Karpas-422 (cell line): ENCODE results near the gene BANP. TPM values are rescaled to one million over a fixed set of nuclear protein-coding genes. Genes with fewer than 3 reads are reported as not detected.

Experiments
- DNase-seq: peaks from one replicate; pipeline ENCODE4 v3.0.0-alpha.2; 2015
- H2AFZ ChIP-seq: fragments of 200-600 bp; sonication (generic); 2 replicates; pipeline ENCODE4 v1.6.1; 2014; ENCODE audit warnings: antibody characterized with exemption, low read length, mixed read lengths
- H3K27ac ChIP-seq: fragments of 200-600 bp; sonication (generic); 2 replicates; pipeline ENCODE4 v1.5.1; 2014; ENCODE audit warnings: mild to moderate bottlenecking, low read length, moderate library complexity
- H3K27me3 ChIP-seq: fragments of 200-600 bp; sonication (generic); 2 replicates; pipeline ENCODE4 v1.6.1; 2014; ENCODE audit warnings: low read length, mixed read lengths
- H3K36me3 ChIP-seq: fragments of 200-600 bp; sonication (generic); 2 replicates; pipeline ENCODE4 v1.6.1; 2014; ENCODE audit warnings: low read length, mixed read lengths; ENCODE audit not compliant: insufficient read depth
- H3K4me1 ChIP-seq: fragments of 200-600 bp; sonication (generic); 2 replicates; pipeline ENCODE4 v1.6.1; 2014; ENCODE audit warnings: mild to moderate bottlenecking, low read length, mixed read lengths
- H3K4me2 ChIP-seq: fragments of 200-600 bp; sonication (generic); 2 replicates; pipeline ENCODE4 v1.6.1; 2014; ENCODE audit warnings: low read length, low read depth, mild to moderate bottlenecking; ENCODE audit not compliant: poor library complexity, severe bottlenecking
- H3K4me3 ChIP-seq: fragments of 200-600 bp; sonication (generic); 2 replicates; pipeline ENCODE4 v1.5.1; 2014; ENCODE audit warnings: mild to moderate bottlenecking, antibody characterized with exemption, low read length, mixed read lengths
- H3K79me2 ChIP-seq: fragments of 200-600 bp; sonication (generic); 2 replicates; pipeline ENCODE4 v1.6.1; 2014; ENCODE audit warnings: mild to moderate bottlenecking, low read length, mixed read lengths
- H3K9ac ChIP-seq: fragments of 200-600 bp; sonication (generic); 2 replicates; pipeline ENCODE4 v1.6.0; 2014; ENCODE audit warnings: low read length
- H3K9me2 ChIP-seq: fragments of 200-600 bp; sonication (generic), shearing (Covaris generic); replicated peaks from 2 replicates; pipeline ENCODE4 v1.6.0; 2014; ENCODE audit warnings: mild to moderate bottlenecking, low read length, moderate library complexity; ENCODE audit not compliant: insufficient read depth
- H3K9me3 ChIP-seq: fragments of 300-700, 200-600 bp; sonication (generic); 2 replicates; pipeline ENCODE4 v1.6.1; 2014; ENCODE audit warnings: low read length, mixed read lengths
- H4K20me1 ChIP-seq: fragments of 200-600 bp; sonication (generic); 2 replicates; pipeline ENCODE4 v1.6.1; 2014; ENCODE audit warnings: mild to moderate bottlenecking, antibody characterized with exemption, low read length, low read depth; ENCODE audit not compliant: insufficient read depth
- total RNA-seq: library from RNA; depleted of rRNA; stranded (reverse); fragments of >200 nt; shearing (Covaris generic); gene quantifications from 2 replicates; pipeline ENCODE4 v1.2.3, GENCODE V29; 2014; ENCODE audit warnings: low replicate concordance

The BANP gene
- total RNA-seq, 1 experiment from 2014 or later = 36.5 TPM

DNA sequence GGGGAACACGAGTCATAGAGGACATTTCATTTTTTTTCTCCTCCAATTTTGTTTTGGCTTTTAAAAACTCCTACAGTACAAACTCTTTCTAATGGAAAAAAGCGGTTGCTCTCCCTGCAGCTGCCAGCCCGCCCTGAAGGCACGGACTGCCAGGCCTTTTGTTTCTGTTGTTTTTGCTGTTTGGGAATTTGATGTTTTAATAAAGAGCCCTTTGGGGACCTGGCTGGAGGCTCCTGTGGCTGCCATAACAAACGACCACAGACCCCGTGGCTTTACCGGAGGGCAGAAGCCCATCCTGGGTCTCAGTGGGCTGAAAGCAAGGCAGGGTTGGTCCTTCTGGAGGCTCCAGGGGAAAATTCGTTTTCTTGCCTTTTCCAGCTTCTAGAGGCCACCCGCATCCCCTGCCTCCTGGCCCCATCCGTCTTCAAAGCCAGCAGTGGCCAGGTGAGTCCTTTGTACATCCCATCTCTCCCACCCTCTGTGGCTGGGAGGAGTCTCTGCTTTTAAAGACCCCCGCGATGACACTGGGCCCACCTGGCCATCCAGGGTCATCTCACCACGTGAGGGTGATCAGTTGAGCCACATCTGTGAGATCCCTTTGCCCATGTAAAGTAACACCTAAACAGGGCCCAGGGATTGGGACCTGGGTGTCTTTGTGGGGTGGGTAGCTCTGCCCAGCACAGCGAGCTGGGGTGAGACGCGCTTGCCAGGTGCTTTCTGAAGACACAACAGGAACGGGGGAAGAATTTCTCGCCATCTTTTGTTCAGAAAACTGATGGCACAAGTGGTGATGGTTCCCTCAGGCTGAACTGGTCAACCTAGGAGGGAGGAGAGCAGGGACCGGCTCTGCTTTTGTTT lies 113.9 kb downstream of the BANP start:
- no peak overlapping the region for H3K9ac ChIP-seq
- H3K4me3 ChIP-seq = no peak overlapping the region
- H2AFZ ChIP-seq = no peak overlapping the region
- DNase-seq = no peak
- H3K79me2 ChIP-seq = no peaks in the 10 kb centered on the region
- peaks cover 6% of the 10 kb centered on the region; the same call in 1 of the 2 replicates for H3K36me3 ChIP-seq
- H3K4me2 ChIP-seq = no peak overlapping the region
- peaks cover 4% of the 10 kb centered on the region; the same call in 1 of the 2 replicates for H4K20me1 ChIP-seq
- H3K27me3 ChIP-seq = no peaks in the 10 kb centered on the region
- H3K4me1 ChIP-seq = peaks cover 10% of the 10 kb centered on the region
- no peak overlapping the region for H3K27ac ChIP-seq
- no peaks in the 10 kb centered on the region for H3K9me3 ChIP-seq
- H3K9me2 ChIP-seq = no peaks in the 10 kb centered on the region

DNA sequence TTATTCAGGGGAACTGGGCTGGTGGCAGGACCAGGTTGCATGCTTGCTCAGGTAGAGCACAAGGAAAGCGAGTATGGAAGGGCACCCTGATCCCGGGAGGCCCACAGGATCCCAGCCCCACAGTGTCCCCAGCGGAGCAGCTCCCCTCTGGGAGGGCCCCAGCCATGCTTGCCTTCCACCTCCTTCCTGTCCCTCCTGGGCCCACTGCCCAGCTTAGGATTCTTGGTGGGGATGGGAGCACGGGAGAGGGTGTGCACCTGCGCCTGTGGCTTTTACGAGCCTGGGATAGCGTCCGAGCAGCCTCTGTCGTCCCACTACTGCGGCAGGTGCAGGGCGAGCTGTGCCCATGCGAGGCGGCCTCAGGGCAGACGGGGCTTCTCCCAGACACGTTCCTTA lies 114.5 kb downstream of the BANP start:
- Histone ChIP-seq H3K9ac (no peak overlapping the region), H3K79me2 (no peaks in the 10 kb centered on the region), H3K27ac (no peak overlapping the region), H3K4me3 (no peak overlapping the region), H3K4me2 (no peak overlapping the region), H3K36me3 (peaks cover 6% of the 10 kb centered on the region; the same call in 1 of the 2 replicates), H3K4me1 (peaks cover 10% of the 10 kb centered on the region), H4K20me1 (peaks cover 4% of the 10 kb centered on the region; the same call in 1 of the 2 replicates), H3K9me2 (no peaks in the 10 kb centered on the region), H3K27me3 (no peaks in the 10 kb centered on the region), H3K9me3 (no peaks in the 10 kb centered on the region), H2AFZ (no peak overlapping the region)
- DNase-seq = no peak

GRCh38 chr16:88066234-88066633 lies 115.0 kb downstream of the BANP start:
- H2AFZ ChIP-seq = no peak overlapping the region
- H3K9me2 ChIP-seq = no peaks in the 10 kb centered on the region
- H3K9ac ChIP-seq = no peak overlapping the region
- peaks cover 6% of the 10 kb centered on the region; the same call in 1 of the 2 replicates for H3K36me3 ChIP-seq
- no peaks in the 10 kb centered on the region for H3K9me3 ChIP-seq
- no peak overlapping the region for H3K4me2 ChIP-seq
- H3K4me1 ChIP-seq = peaks cover 10% of the 10 kb centered on the region
- peaks cover 2% of the 10 kb centered on the region; the same call in 1 of the 2 replicates for H4K20me1 ChIP-seq
- H3K27me3 ChIP-seq = no peaks in the 10 kb centered on the region
- H3K79me2 ChIP-seq = no peaks in the 10 kb centered on the region
- no peak overlapping the region for H3K27ac ChIP-seq
- H3K4me3 ChIP-seq = no peak overlapping the region
- no peak for DNase-seq

DNA sequence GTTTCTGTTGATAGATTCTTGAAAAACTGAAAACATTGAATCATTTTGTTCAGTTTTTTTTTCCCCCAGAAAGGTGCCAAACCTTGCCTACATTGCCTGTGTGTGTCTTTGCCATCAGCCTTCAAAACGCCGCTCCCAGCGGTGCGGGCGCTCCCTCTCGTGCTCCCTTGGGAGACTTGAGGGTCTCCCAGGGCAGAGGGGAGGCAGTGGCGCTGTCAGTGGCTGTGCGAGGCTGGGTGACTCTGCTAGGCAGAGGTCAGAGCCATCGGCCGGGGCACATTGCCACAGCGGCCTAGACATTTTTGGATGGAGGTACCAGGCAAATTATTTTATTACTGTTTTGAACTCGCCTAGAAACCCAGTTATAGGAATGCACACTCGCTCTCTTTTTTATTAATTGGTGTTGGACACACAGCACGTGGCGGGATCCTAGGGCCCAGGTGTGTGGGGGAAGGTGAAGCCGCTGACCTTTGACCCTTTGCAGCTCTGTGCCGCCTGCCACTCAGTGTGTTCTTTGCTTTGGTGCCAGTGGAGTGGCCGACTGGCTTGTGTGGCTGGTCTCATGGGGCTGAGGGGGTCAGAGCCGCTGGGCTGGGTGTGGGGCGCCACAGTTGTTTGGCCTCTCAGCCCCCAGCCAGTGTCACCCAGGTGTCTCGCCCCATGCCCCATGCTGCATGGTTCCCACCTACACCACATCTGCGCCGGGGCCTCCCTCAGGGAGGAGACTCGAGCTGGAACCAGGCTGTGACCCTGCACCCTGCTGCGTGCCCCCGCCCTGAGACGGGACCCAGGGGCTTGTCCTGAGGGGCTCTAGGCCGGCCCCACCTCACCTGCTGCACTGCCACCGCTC lies 115.7 kb downstream of the BANP start:
- Histone ChIP-seq H3K27me3 (no peaks in the 10 kb centered on the region), H4K20me1 (no peaks in the 10 kb centered on the region), H3K4me1 (peaks cover 10% of the 10 kb centered on the region), H3K79me2 (no peaks in the 10 kb centered on the region), H3K4me3 (no peak overlapping the region), H3K4me2 (no peak overlapping the region), H3K9ac (no peak overlapping the region), H3K9me2 (no peaks in the 10 kb centered on the region), H2AFZ (no peak overlapping the region), H3K36me3 (peaks cover 6% of the 10 kb centered on the region; the same call in 1 of the 2 replicates), H3K27ac (no peak overlapping the region), H3K9me3 (no peaks in the 10 kb centered on the region)
- DNase-seq = no peak

DNA sequence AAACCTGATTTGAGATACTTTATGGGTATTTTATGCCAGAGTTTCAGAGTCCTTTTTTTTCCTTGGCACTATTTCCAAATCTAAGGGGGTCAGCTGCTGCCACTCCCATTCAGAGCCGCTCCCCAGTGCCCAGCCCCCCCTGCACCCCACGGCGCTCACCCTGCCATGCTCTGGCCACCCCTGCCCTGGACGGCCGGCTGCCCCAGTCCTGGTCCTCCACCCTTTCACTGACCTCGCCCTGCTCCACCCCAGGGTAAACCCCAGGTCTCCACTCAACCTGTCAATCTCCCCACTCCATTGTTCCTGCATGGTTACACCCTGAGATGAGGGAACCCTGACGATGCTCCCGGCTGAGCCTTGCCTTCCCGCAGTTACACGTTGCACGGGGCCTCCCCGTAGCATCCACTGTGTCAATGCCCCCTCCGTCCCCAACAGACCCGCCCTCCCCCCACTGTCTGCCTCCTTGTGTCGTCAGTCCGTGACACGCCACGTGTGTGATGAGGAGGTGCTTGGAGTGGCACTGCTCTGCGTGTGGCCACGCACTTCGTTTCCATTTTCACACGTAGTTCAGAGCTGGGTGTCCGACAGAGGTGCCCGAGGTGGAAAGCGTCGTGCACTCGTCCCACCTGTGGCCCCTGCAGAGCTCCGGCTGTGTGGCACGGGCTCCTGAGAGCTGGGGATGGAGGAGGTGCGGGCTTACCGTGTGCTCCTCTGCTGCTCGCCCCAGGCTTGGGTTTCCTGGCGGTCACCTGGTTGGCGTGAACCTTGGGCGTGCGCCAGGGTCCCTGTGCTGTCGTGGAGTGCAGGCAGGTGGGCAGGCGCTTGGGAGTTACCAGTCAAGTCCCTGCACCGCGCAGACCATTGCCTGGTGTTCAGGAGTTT lies 116.5 kb downstream of the BANP start:
- H3K36me3 ChIP-seq = peaks cover 6% of the 10 kb centered on the region; the same call in 1 of the 2 replicates
- no peaks in the 10 kb centered on the region for H3K27me3 ChIP-seq
- no peak overlapping the region for H3K4me3 ChIP-seq
- no peak overlapping the region for H3K4me2 ChIP-seq
- no peaks in the 10 kb centered on the region for H3K9me2 ChIP-seq
- no peak overlapping the region for H3K9ac ChIP-seq
- H4K20me1 ChIP-seq = no peaks in the 10 kb centered on the region
- H3K27ac ChIP-seq = no peak overlapping the region
- no peak for DNase-seq
- H2AFZ ChIP-seq = no peak overlapping the region
- H3K9me3 ChIP-seq = no peaks in the 10 kb centered on the region
- H3K79me2 ChIP-seq = no peaks in the 10 kb centered on the region
- H3K4me1 ChIP-seq = peaks cover 10% of the 10 kb centered on the region

DNA sequence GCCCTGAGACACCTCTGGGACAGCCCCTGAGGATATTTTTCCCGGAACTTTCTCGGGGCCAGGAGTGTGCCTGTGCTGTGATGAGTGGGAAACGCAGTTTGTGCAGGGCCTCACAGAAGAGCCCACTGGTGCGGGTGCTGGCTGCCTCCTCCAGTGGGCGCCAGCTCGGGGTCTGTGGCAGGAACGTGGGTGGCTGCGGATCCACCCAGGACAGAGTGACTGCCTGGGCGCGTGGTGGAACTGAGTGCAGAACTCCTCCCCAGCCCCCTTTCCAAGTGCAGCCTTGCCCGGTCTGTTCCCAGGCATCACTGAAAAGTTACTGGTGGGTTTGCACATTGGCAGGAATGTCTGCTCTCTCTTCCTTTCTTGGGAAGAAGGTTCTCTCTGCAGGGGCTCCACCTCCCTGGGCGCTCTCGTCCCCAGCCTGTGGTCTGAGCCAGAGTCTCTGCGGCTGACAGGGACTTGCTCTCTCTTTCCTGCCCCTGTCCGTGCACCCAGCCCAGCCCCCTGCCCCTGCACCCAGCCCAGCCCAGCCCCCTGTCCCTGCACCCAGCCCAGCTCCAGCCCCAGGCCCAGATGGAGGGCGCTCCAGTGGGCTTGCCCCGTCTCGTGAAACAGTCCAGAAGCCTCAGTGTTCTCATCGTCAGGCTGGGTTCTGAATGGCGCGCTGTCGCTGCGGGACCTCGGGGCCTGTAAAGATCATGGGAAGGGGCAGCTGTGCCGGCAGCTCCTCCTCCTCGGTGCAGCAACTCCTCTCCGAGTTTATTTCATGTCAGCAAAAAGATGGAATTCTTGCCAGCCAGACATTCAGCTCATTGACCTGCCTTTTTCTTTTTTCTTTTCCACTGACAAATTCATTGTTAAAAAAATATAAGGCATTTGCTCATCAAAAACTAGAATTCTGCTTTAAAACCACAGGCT lies 117.5 kb downstream of the BANP start:
- no peaks in the 10 kb centered on the region for H3K79me2 ChIP-seq
- no peaks in the 10 kb centered on the region for H3K9me3 ChIP-seq
- H3K9ac ChIP-seq = no peak overlapping the region
- H3K27ac ChIP-seq = no peak overlapping the region
- H3K27me3 ChIP-seq = no peaks in the 10 kb centered on the region
- DNase-seq = no peak
- H3K4me2 ChIP-seq = no peak overlapping the region
- H3K36me3 ChIP-seq = peaks cover 6% of the 10 kb centered on the region; the same call in 1 of the 2 replicates
- no peaks in the 10 kb centered on the region for H4K20me1 ChIP-seq
- no peak overlapping the region for H3K4me3 ChIP-seq
- no peaks in the 10 kb centered on the region for H3K9me2 ChIP-seq
- H2AFZ ChIP-seq = no peak overlapping the region
- H3K4me1 ChIP-seq = peaks cover 10% of the 10 kb centered on the region
